HepG2 (cell line): ENCODE measurements around the gene PANK2. TPM values are rescaled to one million over a fixed set of nuclear protein-coding genes. Genes with fewer than 3 reads are reported as not detected.

Experiments used
- ATAC-seq: fragments of 200-7000 bp; cut with Tn5 transposase; 3 replicates; pipeline ENCODE4 v1.9.1; 2020; ENCODE audit warnings: mild to moderate bottlenecking, moderate library complexity
- BruUV-seq: library from RNA; stranded (reverse); fragments of 400-500 nt; replicated peaks from 2 replicates; lab custom pipeline; 2021; lab: Mats Ljungman, UMichigan
- CTCF ChIA-PET: fragments of 300-600 bp; formaldehyde crosslinking; extraction: SDS; loops from one replicate; lab custom pipeline; 2021; ENCODE audit warnings: low total read pairs, inconsistent platforms, low intra/inter-chr PET ratio; lab: Yijun Ruan, JAX
- POLR2A ChIA-PET: fragments of 350-600 bp; sonication (Branson Sonifier 250); formaldehyde crosslinking; loops from one replicate; lab custom pipeline; 2020; ENCODE audit warnings: antibody characterized with exemption, inconsistent platforms; lab: Yijun Ruan, JAX
- DNase-seq: peaks from one replicate; pipeline ENCODE4 v3.0.0-alpha.2; 2015; ENCODE audit warnings: low spot score
- FAIRE-seq: peaks from 3 replicates; lab custom pipeline; 2011; peaks lifted over from hg19 to GRCh38; lab: Jason Lieb, UNC
- H2AFZ ChIP-seq: one replicate; pipeline ENCODE4 v1.6.1; 2011; ENCODE audit warnings: low read length, inconsistent platforms
- H3K27ac ChIP-seq: fragments of 300-600 bp; 3 replicates; pipeline ENCODE4 v1.8.0; 2011; ENCODE audit warnings: mixed run types, mild to moderate bottlenecking, mixed read lengths, low read length, inconsistent platforms; ENCODE audit not compliant: insufficient read depth; ENCODE audit errors: extremely low read length
- H3K27me3 ChIP-seq, 2 experiments: fragments of 200-600 bp in 1 of 2; 2 replicates in 1 of 2; 3 replicates in 1 of 2; pipeline versions ENCODE4 v1.6.0 to v1.8.0; 2011; ENCODE audit warnings: low read length in 2 of 2, mild to moderate bottlenecking in 2 of 2, moderate library complexity in 2 of 2, inconsistent platforms in 1 of 2; ENCODE audit not compliant: insufficient read depth in 2 of 2, control insufficient read depth in 1 of 2
- H3K36me3 ChIP-seq, 2 experiments: fragments of 200-600 bp in 1 of 2; replicated peaks in 1 of 2; 2 replicates in 1 of 2; 3 replicates in 1 of 2; pipeline versions ENCODE4 v1.5.1 to v1.8.0; 2011; ENCODE audit warnings: low read length in 2 of 2, inconsistent platforms in 1 of 2; ENCODE audit not compliant: insufficient read depth in 2 of 2, control insufficient read depth in 1 of 2
- H3K4me1 ChIP-seq: 2 replicates; pipeline ENCODE4 v1.5.1; 2012; ENCODE audit warnings: low read length, inconsistent platforms; ENCODE audit not compliant: insufficient read depth
- H3K4me2 ChIP-seq: 2 replicates; pipeline ENCODE4 v1.6.0; 2011; ENCODE audit warnings: low read depth, low read length, inconsistent platforms
- H3K4me3 ChIP-seq, 3 experiments: fragments of 200-600 bp in 1 of 3; sonication (generic), shearing (Covaris generic) in 1 of 3; replicated peaks in 1 of 3; 2 replicates each; pipeline ENCODE4 v1.5.1; 2011 to 2016; ENCODE audit warnings: low read length in 3 of 3, inconsistent platforms in 2 of 3, low read depth in 2 of 3, mild to moderate bottlenecking in 2 of 3, control low read depth in 1 of 3, mixed read lengths in 1 of 3; ENCODE audit not compliant: insufficient read depth in 1 of 3
- H3K79me2 ChIP-seq: one replicate; pipeline ENCODE4 v1.6.1; 2011; ENCODE audit warnings: low read length, inconsistent platforms; ENCODE audit not compliant: insufficient read depth
- H3K9ac ChIP-seq: 2 replicates; pipeline ENCODE4 v1.6.0; 2011; ENCODE audit warnings: mild to moderate bottlenecking, low read depth, low read length, inconsistent platforms; ENCODE audit not compliant: insufficient read depth
- H3K9me3 ChIP-seq: 2 replicates; pipeline ENCODE4 v1.5.1; 2012; ENCODE audit warnings: mild to moderate bottlenecking, low read length
- H4K20me1 ChIP-seq: 2 replicates; pipeline ENCODE4 v1.6.0; 2011; ENCODE audit warnings: inconsistent platforms, mild to moderate bottlenecking, low read length, moderate library complexity; ENCODE audit not compliant: insufficient read depth
- ARID2 ChIP-seq: sonication (generic); formaldehyde crosslinking; IDR thresholded peaks from 2 replicates; pipeline ENCODE4 v1.8.1; 2022; ENCODE audit warnings: mild to moderate bottlenecking, missing genetic modification reagents, borderline replicate concordance
- HNRNPH1 ChIP-seq: fragments of 200-400 bp; formaldehyde crosslinking; optimal IDR thresholded peaks from 2 replicates; pipeline ENCODE3; 2017; ENCODE audit warnings: mild to moderate bottlenecking, low read depth, low read length
- HNRNPL ChIP-seq: fragments of 200-400 bp; formaldehyde crosslinking; IDR thresholded peaks from 2 replicates; pipeline ENCODE4 v1.6.1; 2017; ENCODE audit warnings: mild to moderate bottlenecking, low read depth, low read length
- POLR2G ChIP-seq: fragments of 200-400 bp; formaldehyde crosslinking; IDR thresholded peaks from 2 replicates; pipeline ENCODE4 v1.6.1; 2018; ENCODE audit warnings: mild to moderate bottlenecking, low read depth, low read length, moderate library complexity
- SP5 ChIP-seq: IDR thresholded peaks from 2 replicates; pipeline ENCODE4 v1.6.1; 2016; ENCODE audit warnings: low read depth, borderline replicate concordance
- SRY ChIP-seq: sonication (generic); formaldehyde crosslinking; IDR thresholded peaks from 2 replicates; pipeline ENCODE4 v1.8.0; 2022; ENCODE audit warnings: mild to moderate bottlenecking, missing genetic modification reagents
- STAG1 ChIP-seq: sonication (generic); formaldehyde crosslinking; IDR thresholded peaks from 2 replicates; pipeline ENCODE4 v1.4.0; 2020; ENCODE audit warnings: missing genetic modification reagents
- ZNF326 ChIP-seq: sonication (generic); formaldehyde crosslinking; IDR thresholded peaks from 2 replicates; pipeline ENCODE4 v1.4.0; 2020; ENCODE audit warnings: missing genetic modification reagents, borderline replicate concordance
- ZNF34 ChIP-seq: sonication (generic); formaldehyde crosslinking; IDR thresholded peaks from 2 replicates; pipeline ENCODE4 v1.4.0; 2020; ENCODE audit warnings: mild to moderate bottlenecking, missing genetic modification reagents, borderline replicate concordance
- ZNF644 ChIP-seq: IDR thresholded peaks from 2 replicates; pipeline ENCODE4 v1.6.1; 2016; ENCODE audit warnings: low read depth
- ZNF687 ChIP-seq: sonication (generic); formaldehyde crosslinking; IDR thresholded peaks from 2 replicates; pipeline ENCODE4 v1.5.1; 2020; ENCODE audit warnings: mild to moderate bottlenecking, missing genetic modification reagents, moderate library complexity
- WGBS: methylation state at CpG from one replicate; pipeline ENCODE4 v1.1.6; 2017; ENCODE audit warnings: low lambda C conversion rate; 5-methylcytosine and 5-hydroxymethylcytosine counted together
- in situ Hi-C: cut with HindIII; loops from 2 replicates; pipeline ENCODE4 v1.10.0; 2017; ENCODE audit warnings: low pct_unique_long_range_greater_than_20kb; ENCODE audit not compliant: extremely low pct_ligation_motif_present
- intact Hi-C: fragments of 100-400 bp; cut with micrococcal nuclease; formaldehyde crosslinking; loops from one replicate; pipeline ENCODE4 v1.10.0; 2022; ENCODE audit not compliant: unreplicated experiment
- polyA plus RNA-seq, 8 experiments: library from polyadenylated mRNA; depleted of rRNA in 3 of 8; stranded (reverse) in 7 of 8; unstranded in 1 of 8; fragments of >200 nt; fragmentation: Illumina TruSeq in 4 of 8; extraction: Trizol in 4 of 8; gene quantifications; 2 replicates each; pipeline versions ENCODE4 v1.2.1 to v1.2.3, GENCODE V29; 2011 to 2016; ENCODE audit warnings: low read depth in 4 of 8, missing spikeins in 1 of 8, mixed read lengths in 1 of 8; ENCODE audit not compliant: insufficient read depth in 1 of 8
- total RNA-seq, 5 experiments: library from RNA; depleted of rRNA; stranded (reverse); fragments of >200 nt; fragmentation: Illumina TruSeq; extraction: Trizol; gene quantifications; 2 replicates each; pipeline ENCODE4 v1.2.3, GENCODE V29; 2016; ENCODE audit warnings: low read depth in 1 of 5
- TF ChIP-seq, protein P1 (sequence below): sonication (generic); formaldehyde crosslinking; IDR thresholded peaks from 2 replicates; pipeline ENCODE4 v1.8.1; 2022; ENCODE audit warnings: mild to moderate bottlenecking, missing genetic modification reagents
- TF ChIP-seq, protein P2 (sequence below): sonication (generic); formaldehyde crosslinking; IDR thresholded peaks from 2 replicates; pipeline ENCODE4 v1.8.1; 2023; ENCODE audit warnings: missing genetic modification reagents, inconsistent platforms, borderline replicate concordance
- TF ChIP-seq, protein P3 (sequence below): sonication (generic); formaldehyde crosslinking; IDR thresholded peaks from 2 replicates; pipeline ENCODE4 v1.8.1; 2023; ENCODE audit warnings: mild to moderate bottlenecking, missing genetic modification reagents

Gene PANK2
- total and polyA plus RNA-seq, 2 of the 13 experiments (the other 11 are each of a cell fraction or from before 2014, with no cell fraction given) = 39.2 to 123 TPM

GRCh38 chr20:3846378-3846739 is 42.8 kb upstream of the PANK2 start (continued):
- TF ChIP-seq HNRNPL = peak; percentile 83; the same call in 1 of the 2 replicates
- no peak for TF ChIP-seq ZNF326 (CRISPR knock-in tag)

GRCh38 chr20:3846740-3847428 is 42.3 kb upstream of the PANK2 start, which contains the start of gene MAVS:
MAVS (plus strand) TSS chr20:3846834; CDS start chr20:3854625, 7,791 bp downstream.
- ATAC-seq (peak; percentile 96), DNase-seq (peak; percentile 90), FAIRE-seq (no peak)
- no peaks in the 10 kb centered on the region for H3K9me3 ChIP-seq
- in situ Hi-C loops = loop anchor here (5.0 kb wide), 1 partner anchor 60 kb away; the partner anchor contains the start of gene CENPB
- ChIA-PET POLR2A (interaction anchor here (1.0 to 2.0 kb wide), 11 partner anchors 8 to 83 kb away, joined by 3 to 15 read pairs (median 4); partner anchors contain the start of genes ADISSP and AP5S1), CTCF (interaction anchor here (0.9 kb wide), 1 partner anchor 8 kb away, joined by 4 read pairs; no protein-coding TSS in a partner anchor)
- BruUV-seq = no TSS peak
- H3K4me2 ChIP-seq = peak within 1 kb of the TSS; percentile 89
- peak within 1 kb of the TSS; percentile 78 to 97 (median 96) for H3K4me3 ChIP-seq
- no peak within 1 kb of the TSS for H2AFZ ChIP-seq
- no peaks in the 10 kb centered on the region; a peak in 1 of 5 replicates for H3K36me3 ChIP-seq
- peaks cover 25% of the 10 kb centered on the region for H3K79me2 ChIP-seq
- H3K9ac ChIP-seq = peak within 1 kb of the TSS; percentile 98
- no peaks in the 10 kb centered on the region; a peak in 1 of 5 replicates for H3K27me3 ChIP-seq
- H4K20me1 ChIP-seq = peaks cover 4% of the 10 kb centered on the region; the same call in 1 of the 2 replicates
- under 1% methylated on average over 47 of the region's 72 CpGs for WGBS
- peak within 1 kb of the TSS; percentile 91 for H3K27ac ChIP-seq
- intact Hi-C loops = loop anchor here (1.0 to 2.0 kb wide), 2 partner anchors 27 to 60 kb away; partner anchors contain the start of genes AP5S1 and CENPB
- peaks cover 50% of the 10 kb centered on the region for H3K4me1 ChIP-seq
- TF ChIP-seq ZNF687 (CRISPR knock-in tag) (peak; percentile 91), ZNF644 (CRISPR knock-in tag) (no peak), POLR2G (peak; percentile 100), SP5 (CRISPR knock-in tag) (peak; percentile 40; the same call in 1 of the 2 replicates), SRY (CRISPR knock-in tag) (peak; percentile 90), STAG1 (CRISPR knock-in tag) (no peak; the same call in 1 of the 2 replicates), HNRNPH1 (peak; percentile 85), ARID2 (peak; percentile 75; the same call in 1 of the 2 replicates), ZNF34 (CRISPR knock-in tag) (peak; percentile 30; the same call in 1 of the 2 replicates)
- TF ChIP-seq, protein P1, sequence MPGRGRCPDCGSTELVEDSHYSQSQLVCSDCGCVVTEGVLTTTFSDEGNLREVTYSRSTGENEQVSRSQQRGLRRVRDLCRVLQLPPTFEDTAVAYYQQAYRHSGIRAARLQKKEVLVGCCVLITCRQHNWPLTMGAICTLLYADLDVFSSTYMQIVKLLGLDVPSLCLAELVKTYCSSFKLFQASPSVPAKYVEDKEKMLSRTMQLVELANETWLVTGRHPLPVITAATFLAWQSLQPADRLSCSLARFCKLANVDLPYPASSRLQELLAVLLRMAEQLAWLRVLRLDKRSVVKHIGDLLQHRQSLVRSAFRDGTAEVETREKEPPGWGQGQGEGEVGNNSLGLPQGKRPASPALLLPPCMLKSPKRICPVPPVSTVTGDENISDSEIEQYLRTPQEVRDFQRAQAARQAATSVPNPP (CRISPR knock-in tag) = peak; percentile 89
- TF ChIP-seq, protein P2, sequence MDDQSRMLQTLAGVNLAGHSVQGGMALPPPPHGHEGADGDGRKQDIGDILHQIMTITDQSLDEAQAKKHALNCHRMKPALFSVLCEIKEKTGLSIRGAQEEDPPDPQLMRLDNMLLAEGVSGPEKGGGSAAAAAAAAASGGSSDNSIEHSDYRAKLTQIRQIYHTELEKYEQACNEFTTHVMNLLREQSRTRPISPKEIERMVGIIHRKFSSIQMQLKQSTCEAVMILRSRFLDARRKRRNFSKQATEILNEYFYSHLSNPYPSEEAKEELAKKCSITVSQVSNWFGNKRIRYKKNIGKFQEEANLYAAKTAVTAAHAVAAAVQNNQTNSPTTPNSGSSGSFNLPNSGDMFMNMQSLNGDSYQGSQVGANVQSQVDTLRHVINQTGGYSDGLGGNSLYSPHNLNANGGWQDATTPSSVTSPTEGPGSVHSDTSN (CRISPR knock-in tag) = 0 out of 2 replicates have a peak, but pooled peaks have one; percentile 43
- TF ChIP-seq, protein P3, sequence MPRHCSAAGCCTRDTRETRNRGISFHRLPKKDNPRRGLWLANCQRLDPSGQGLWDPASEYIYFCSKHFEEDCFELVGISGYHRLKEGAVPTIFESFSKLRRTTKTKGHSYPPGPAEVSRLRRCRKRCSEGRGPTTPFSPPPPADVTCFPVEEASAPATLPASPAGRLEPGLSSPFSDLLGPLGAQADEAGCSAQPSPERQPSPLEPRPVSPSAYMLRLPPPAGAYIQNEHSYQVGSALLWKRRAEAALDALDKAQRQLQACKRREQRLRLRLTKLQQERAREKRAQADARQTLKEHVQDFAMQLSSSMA (CRISPR knock-in tag) = peak; percentile 64; the same call in 1 of the 2 replicates
